ENCODE results near the gene TMEM107.

The TMEM107 gene

GRCh38 chr17:8124350-8125153 is 51.6 kb downstream of the TMEM107 start:
- H3K27me3 ChIP-seq (ENCODE audit: control insufficient read depth, insufficient read depth, low read length) = peaks cover 14% of the 10 kb centered on the region
- no peaks in the 10 kb centered on the region for H3K36me3 ChIP-seq (ENCODE audit: control insufficient read depth, insufficient read depth, low read length)
- no peak overlapping the region for H3K27ac ChIP-seq (ENCODE audit: low read depth, low read length)
- H3K4me1 ChIP-seq (ENCODE audit: control insufficient read depth, insufficient read depth, low read length) = peaks cover 20% of the 10 kb centered on the region
- H3K4me3 ChIP-seq (ENCODE audit: low read length) = peak overlapping the region; percentile 75
- H3K9ac ChIP-seq (ENCODE audit: low read length) = no peak overlapping the region

GRCh38 chr17:8123695-8124349 is 52.4 kb downstream of the TMEM107 start, which contains the start of gene HES7:
Gene HES7, minus strand, starts transcription at chr17:8124106. Its CDS starts 22 bp downstream, at chr17:8124084.
- H3K9ac ChIP-seq (ENCODE audit: low read length) = no peak within 1 kb of the TSS
- H3K27me3 ChIP-seq (ENCODE audit: control insufficient read depth, insufficient read depth, low read length) = peaks cover 14% of the 10 kb centered on the region
- H3K4me3 ChIP-seq (ENCODE audit: low read length) = peak within 1 kb of the TSS; percentile 75
- H3K36me3 ChIP-seq (ENCODE audit: control insufficient read depth, insufficient read depth, low read length) = no peaks in the 10 kb centered on the region
- H3K4me1 ChIP-seq (ENCODE audit: control insufficient read depth, insufficient read depth, low read length) = peaks cover 20% of the 10 kb centered on the region
- no peak within 1 kb of the TSS for H3K27ac ChIP-seq (ENCODE audit: low read depth, low read length)

- Histone ChIP-seq H3K9ac (ENCODE audit: low read length) (no peak overlapping the region), H3K4me1 (ENCODE audit: control insufficient read depth, insufficient read depth, low read length) (peaks cover 25% of the 10 kb centered on the region), H3K4me3 (ENCODE audit: low read length) (peak overlapping the region; percentile 75), H3K36me3 (ENCODE audit: control insufficient read depth, insufficient read depth, low read length) (no peaks in the 10 kb centered on the region), H3K27me3 (ENCODE audit: control insufficient read depth, insufficient read depth, low read length) (peaks cover 17% of the 10 kb centered on the region), H3K27ac (ENCODE audit: low read depth, low read length) (no peak overlapping the region)
Measured at GRCh38 chr17:8122924-8123694, 53.1 kb downstream of the TMEM107 start.

All from rectal smooth muscle tissue (tissue), 1 donor.